ENCODE data around the gene CYP21A2. TPM values are rescaled to one million over a fixed set of nuclear protein-coding genes. Genes with fewer than 3 reads are reported as not detected.

Gene CYP21A2
- total RNA-seq, 2 experiments from 2014 or later = 0.16 to 0.27 TPM

DNA sequence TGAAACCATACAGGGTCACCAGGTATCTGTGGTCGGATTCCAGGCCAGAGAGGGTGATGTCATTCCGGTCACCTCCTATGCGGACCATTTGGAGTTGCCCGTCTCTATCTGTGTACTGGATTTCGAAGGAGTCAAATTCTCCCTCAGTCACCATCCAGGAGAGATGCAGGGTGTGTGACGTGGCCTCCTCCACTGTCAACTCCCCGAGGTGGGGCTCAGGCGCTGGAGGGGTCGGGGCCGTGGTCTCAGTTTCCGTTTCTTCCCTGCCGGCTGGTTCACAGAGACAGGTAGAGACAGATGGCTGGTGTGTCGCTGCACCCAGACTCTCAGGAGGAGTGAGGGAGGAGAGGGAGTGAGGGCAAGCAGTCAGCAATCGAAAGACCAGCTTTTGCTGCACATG lies 30.7 kb downstream of the CYP21A2 start:
- intact Hi-C loops (cut with micrococcal nuclease) = no loop called here
- Mint-ChIP-seq H3K4me1 (ENCODE audit: low read depth) (no peaks in the 10 kb centered on the region), H3K36me3 (ENCODE audit: low read depth) (no peaks in the 10 kb centered on the region), H3K9me3 (no peaks in the 10 kb centered on the region), H3K27ac (no peak overlapping the region), H3K27me3 (no peaks in the 10 kb centered on the region), H3K4me3 (no peak overlapping the region)
- DNase-seq (no peak), ATAC-seq (no peak)
- ChIA-PET POLR2A (no interaction called here), CTCF (no interaction called here)
- TF ChIP-seq, protein P1, sequence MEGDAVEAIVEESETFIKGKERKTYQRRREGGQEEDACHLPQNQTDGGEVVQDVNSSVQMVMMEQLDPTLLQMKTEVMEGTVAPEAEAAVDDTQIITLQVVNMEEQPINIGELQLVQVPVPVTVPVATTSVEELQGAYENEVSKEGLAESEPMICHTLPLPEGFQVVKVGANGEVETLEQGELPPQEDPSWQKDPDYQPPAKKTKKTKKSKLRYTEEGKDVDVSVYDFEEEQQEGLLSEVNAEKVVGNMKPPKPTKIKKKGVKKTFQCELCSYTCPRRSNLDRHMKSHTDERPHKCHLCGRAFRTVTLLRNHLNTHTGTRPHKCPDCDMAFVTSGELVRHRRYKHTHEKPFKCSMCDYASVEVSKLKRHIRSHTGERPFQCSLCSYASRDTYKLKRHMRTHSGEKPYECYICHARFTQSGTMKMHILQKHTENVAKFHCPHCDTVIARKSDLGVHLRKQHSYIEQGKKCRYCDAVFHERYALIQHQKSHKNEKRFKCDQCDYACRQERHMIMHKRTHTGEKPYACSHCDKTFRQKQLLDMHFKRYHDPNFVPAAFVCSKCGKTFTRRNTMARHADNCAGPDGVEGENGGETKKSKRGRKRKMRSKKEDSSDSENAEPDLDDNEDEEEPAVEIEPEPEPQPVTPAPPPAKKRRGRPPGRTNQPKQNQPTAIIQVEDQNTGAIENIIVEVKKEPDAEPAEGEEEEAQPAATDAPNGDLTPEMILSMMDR (IDR thresholded peaks at IDR 0.05) = no peak

DNA sequence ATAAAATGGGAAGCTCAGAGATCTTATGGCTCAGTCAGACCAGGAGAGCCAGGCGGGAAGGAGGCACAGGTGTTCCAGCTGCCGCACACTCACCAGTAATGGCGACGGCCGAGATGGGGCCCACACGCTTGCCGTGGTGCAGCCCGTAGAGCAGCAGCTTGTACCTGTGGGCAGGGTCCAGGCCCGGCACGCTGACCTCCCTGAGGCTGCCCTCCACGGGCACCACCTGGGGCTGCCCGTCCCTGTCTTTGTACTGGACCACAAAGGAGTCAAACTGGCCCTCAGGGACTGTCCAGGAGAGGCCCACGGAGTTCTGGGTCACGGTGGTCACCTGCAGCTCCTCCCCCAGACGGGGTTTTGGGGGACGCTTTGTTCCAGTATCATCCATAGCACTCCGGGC lies 31.2 kb downstream of the CYP21A2 start:
- POLR2A ChIA-PET = no interaction called here
- no peaks in the 10 kb centered on the region for H3K27me3 Mint-ChIP-seq
- DNase-seq = no peak
- no peak overlapping the region for H3K4me3 Mint-ChIP-seq
- TF ChIP-seq, protein P1 (IDR thresholded peaks at IDR 0.05) = no peak
- intact Hi-C loops (cut with micrococcal nuclease) = no loop called here
- ATAC-seq = no peak
- no peaks in the 10 kb centered on the region for H3K9me3 Mint-ChIP-seq
- H3K36me3 Mint-ChIP-seq (ENCODE audit: low read depth) = no peaks in the 10 kb centered on the region
- CTCF ChIA-PET = no interaction called here
- no peaks in the 10 kb centered on the region for H3K4me1 Mint-ChIP-seq (ENCODE audit: low read depth)
- no peak overlapping the region for H3K27ac Mint-ChIP-seq

DNA sequence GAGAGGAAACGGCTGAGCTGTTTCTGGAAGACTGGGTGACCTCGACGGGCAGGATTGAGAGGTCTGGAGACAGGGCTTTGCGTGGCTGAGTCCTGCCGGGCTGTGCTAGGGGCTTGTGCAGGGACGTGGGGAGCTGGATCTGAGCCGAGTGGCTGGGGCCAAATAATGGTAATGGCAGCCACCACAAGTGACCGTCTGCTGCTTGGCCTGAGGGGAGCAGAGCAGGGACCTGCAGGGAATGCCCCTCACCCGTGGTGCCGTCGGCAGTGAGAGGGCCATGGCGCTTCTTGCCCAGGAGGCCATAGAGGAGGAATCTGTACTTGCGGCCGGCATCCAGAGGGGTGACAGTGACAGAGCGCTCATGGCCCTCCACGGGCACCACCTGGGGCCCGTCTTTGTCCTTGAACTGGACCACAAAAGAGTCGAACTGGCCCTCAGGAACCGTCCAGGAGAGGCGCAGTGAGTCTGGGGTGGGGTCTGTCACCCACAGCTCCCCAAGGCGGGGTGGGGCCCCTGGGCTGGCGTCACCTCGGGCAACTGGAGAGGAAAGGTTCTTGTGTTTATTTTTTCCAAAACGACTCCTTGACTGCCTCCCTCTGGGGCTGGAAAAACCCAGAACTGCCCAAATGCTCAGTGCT lies 31.8 kb downstream of the CYP21A2 start:
- no peaks in the 10 kb centered on the region for H3K36me3 Mint-ChIP-seq (ENCODE audit: low read depth)
- CTCF ChIA-PET = no interaction called here
- H3K27me3 Mint-ChIP-seq = no peaks in the 10 kb centered on the region
- H3K27ac Mint-ChIP-seq = no peak overlapping the region
- no peaks in the 10 kb centered on the region for H3K4me1 Mint-ChIP-seq (ENCODE audit: low read depth)
- POLR2A ChIA-PET = no interaction called here
- TF ChIP-seq, protein P1 (IDR thresholded peaks at IDR 0.05) = no peak
- intact Hi-C loops (cut with micrococcal nuclease) = no loop called here
- no peak for ATAC-seq
- DNase-seq = no peak
- no peaks in the 10 kb centered on the region for H3K9me3 Mint-ChIP-seq
- no peak overlapping the region for H3K4me3 Mint-ChIP-seq

DNA sequence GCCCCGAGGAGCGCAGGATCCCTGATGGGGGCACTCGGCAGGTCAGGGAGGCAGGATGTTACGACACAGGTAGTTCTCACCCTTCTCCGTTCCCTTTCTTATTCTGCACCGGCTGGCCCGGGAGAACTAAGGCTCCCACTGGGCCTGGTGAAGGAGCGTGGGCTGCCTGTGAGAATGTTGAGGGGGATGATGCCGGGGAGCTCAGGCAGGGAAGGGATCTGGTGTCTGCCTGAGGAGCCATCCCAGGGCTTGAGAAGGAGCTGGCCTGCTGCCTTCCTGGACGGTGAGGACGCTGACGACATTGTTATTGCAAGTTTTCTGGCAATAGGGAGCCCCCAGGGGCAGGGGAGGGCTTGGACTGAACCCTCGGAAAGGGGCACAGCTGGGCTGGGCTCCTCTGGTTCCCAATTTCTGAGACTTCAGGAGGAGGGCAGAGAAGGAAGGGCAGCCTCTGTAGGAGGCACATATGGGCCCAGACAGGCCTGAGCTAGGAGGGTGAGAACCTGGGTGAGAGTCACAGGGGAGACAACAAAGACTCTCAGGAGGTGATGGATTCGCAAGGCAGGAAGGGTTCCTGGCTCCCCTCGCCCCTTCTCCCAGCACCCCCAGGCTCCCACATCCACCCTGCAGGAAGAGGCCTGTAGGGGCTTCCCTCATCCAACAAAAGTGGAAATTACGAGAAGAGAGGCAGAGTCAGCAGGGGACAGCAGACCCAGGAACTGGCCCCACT lies 32.8 kb downstream of the CYP21A2 start:
- Mint-ChIP-seq H3K9me3 (no peaks in the 10 kb centered on the region), H3K4me1 (ENCODE audit: low read depth) (no peaks in the 10 kb centered on the region), H3K27me3 (no peaks in the 10 kb centered on the region), H3K4me3 (no peak overlapping the region), H3K36me3 (ENCODE audit: low read depth) (no peaks in the 10 kb centered on the region), H3K27ac (no peak overlapping the region)
- CTCF ChIA-PET = no interaction called here
- no peak for DNase-seq
- no peak for ATAC-seq
- TF ChIP-seq, protein P1 (IDR thresholded peaks at IDR 0.05) = no peak
- POLR2A ChIA-PET = no interaction called here
- intact Hi-C loops (cut with micrococcal nuclease) = no loop called here

DNA sequence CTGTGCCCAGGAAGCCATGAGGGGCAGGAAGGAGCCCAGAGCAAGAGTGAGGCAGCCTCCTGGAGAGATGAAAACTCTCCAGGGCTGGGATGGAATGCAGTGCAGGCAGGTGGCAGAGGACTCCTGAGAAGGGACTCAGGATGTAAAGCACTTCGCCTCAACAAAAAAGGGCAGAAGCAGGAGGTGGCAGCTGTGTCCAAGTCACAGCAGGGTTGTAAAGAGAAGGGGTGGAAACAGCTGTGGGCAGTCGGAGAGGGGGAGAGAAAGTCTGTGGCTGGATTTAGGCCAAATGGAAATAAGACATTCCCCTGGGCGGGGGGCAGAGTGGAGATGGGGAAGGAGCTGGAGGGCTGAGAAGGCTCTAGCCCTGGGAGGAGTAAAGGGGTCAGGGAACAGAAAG lies 34.9 kb downstream of the CYP21A2 start:
- ChIA-PET CTCF (interaction anchor here (1.0 to 1.3 kb wide), 2 partner anchors 15 to 26 kb away, joined by 3 read pairs; no protein-coding TSS in a partner anchor), POLR2A (interaction anchor here (0.8 to 1.3 kb wide), 2 partner anchors 10 to 27 kb away, joined by 3 read pairs; no protein-coding TSS in a partner anchor)
- TF ChIP-seq, protein P1 (IDR thresholded peaks at IDR 0.05) = no peak
- Mint-ChIP-seq H3K36me3 (ENCODE audit: low read depth) (no peaks in the 10 kb centered on the region), H3K27me3 (no peaks in the 10 kb centered on the region), H3K27ac (no peak overlapping the region), H3K9me3 (no peaks in the 10 kb centered on the region), H3K4me1 (ENCODE audit: low read depth) (no peaks in the 10 kb centered on the region), H3K4me3 (no peak overlapping the region)
- ATAC-seq = no peak
- no peak for DNase-seq
- intact Hi-C loops (cut with micrococcal nuclease) = no loop called here

Data from activated CD8-positive, alpha-beta T cell treated with anti-CD3 and anti-CD28 coated beads for 36 hours (primary cell).